Progenitor cell of endocrine pancreas (in vitro differentiated cells): Measurements from ENCODE around the gene MICB. TPM values are rescaled to one million over a fixed set of nuclear protein-coding genes. Genes with fewer than 3 reads are reported as not detected.

Experiments used
- DNase-seq: peaks from one replicate; pipeline ENCODE4 v3.0.0; 2021; ENCODE audit warnings: low spot score; ENCODE audit not compliant: unreplicated experiment
- H3K27ac Mint-ChIP-seq: 2 replicates; pipeline ENCODE4 v1.8.0; 2021; ENCODE audit warnings: mild to moderate bottlenecking, moderate library complexity, mixed read lengths
- H3K27me3 Mint-ChIP-seq: 2 replicates; pipeline ENCODE4 v1.8.0; 2021; ENCODE audit warnings: mixed read lengths
- H3K36me3 Mint-ChIP-seq: 2 replicates; pipeline ENCODE4 v1.8.0; 2022; ENCODE audit warnings: mixed read lengths; ENCODE audit not compliant: insufficient read depth
- H3K4me1 Mint-ChIP-seq: 2 replicates; pipeline ENCODE4 v1.8.0; 2021; ENCODE audit warnings: low read depth, mixed read lengths
- H3K4me3 Mint-ChIP-seq: 2 replicates; pipeline ENCODE4 v1.8.0; 2021; ENCODE audit warnings: low read depth, mild to moderate bottlenecking, moderate library complexity, mixed read lengths
- H3K9me3 Mint-ChIP-seq: 2 replicates; pipeline ENCODE4 v1.8.0; 2021; ENCODE audit warnings: low read depth, mixed read lengths
- total RNA-seq: library from RNA; stranded (reverse); gene quantifications from 2 replicates; pipeline ENCODE4 v1.2.1, GENCODE V29; 2021
- TF ChIP-seq, protein P1 (sequence below): fragments of 200-600 bp; sonication (generic); IDR thresholded peaks from one replicate; pipeline ENCODE4 v1.5.0; 2021; ENCODE audit warnings: antibody characterized with exemption, mild to moderate bottlenecking; ENCODE audit not compliant: unreplicated experiment

MICB gene
- total RNA-seq, 1 donor from 2014 or later = 0.43 TPM

DNA sequence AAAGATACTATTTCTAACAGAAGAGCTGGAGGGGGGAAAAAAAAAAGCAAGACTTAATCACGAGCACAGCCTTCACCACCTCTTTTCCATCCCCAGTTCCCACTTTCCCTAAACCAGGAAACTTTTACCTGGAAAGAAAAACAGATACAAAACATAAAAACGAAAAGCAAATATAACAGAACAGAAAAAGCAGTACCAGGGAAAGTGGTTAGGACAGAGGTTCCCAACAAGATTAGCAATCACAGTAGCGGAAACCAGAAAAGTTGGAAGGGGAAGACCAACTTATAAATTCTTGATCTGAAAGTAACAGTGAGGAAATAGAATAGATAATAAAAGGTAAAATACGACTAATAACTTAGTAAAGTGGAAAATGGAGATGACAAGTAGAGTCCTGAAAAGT lies 42.7 kb downstream of the MICB start:
- peak overlapping the region; percentile 99 for H3K4me3 Mint-ChIP-seq
- H3K9me3 Mint-ChIP-seq = no peaks in the 10 kb centered on the region
- H3K4me1 Mint-ChIP-seq = peaks cover 32% of the 10 kb centered on the region
- H3K36me3 Mint-ChIP-seq = peaks cover 41% of the 10 kb centered on the region
- no peak for DNase-seq
- H3K27me3 Mint-ChIP-seq = no peaks in the 10 kb centered on the region
- peak overlapping the region; percentile 98 for H3K27ac Mint-ChIP-seq
- TF ChIP-seq, protein P1, sequence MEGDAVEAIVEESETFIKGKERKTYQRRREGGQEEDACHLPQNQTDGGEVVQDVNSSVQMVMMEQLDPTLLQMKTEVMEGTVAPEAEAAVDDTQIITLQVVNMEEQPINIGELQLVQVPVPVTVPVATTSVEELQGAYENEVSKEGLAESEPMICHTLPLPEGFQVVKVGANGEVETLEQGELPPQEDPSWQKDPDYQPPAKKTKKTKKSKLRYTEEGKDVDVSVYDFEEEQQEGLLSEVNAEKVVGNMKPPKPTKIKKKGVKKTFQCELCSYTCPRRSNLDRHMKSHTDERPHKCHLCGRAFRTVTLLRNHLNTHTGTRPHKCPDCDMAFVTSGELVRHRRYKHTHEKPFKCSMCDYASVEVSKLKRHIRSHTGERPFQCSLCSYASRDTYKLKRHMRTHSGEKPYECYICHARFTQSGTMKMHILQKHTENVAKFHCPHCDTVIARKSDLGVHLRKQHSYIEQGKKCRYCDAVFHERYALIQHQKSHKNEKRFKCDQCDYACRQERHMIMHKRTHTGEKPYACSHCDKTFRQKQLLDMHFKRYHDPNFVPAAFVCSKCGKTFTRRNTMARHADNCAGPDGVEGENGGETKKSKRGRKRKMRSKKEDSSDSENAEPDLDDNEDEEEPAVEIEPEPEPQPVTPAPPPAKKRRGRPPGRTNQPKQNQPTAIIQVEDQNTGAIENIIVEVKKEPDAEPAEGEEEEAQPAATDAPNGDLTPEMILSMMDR = no peak

DNA sequence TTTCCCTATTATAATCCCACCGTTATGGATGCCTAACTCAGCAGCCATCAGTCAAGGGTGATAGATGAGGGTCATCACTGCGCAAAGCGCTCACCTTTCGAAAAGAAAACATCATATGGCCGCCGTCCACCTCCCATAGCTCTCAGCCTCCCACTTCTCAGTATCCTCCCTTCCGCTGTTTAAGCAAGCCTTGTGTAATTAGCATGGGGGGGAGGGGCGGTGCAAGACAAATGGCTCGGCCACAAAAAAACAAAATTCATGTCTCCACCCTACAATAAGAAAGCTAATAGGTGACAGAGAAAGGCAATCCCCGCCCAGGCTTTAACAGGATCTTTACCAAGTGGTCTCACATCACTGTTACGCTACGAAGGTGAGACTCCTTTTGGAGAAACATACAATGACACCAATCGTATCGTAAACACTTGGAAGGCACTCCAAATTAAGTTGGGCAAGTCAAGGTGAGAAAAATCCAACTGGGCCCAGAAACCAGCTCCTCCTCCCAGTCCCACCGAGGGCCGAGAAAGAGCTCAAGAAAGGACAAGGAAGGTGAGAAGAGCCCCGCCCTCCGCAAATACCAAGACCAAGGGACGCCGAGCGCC lies 43.2 kb downstream of the MICB start:
- no peak for DNase-seq
- TF ChIP-seq, protein P1 = no peak
- Mint-ChIP-seq H3K27me3 (no peaks in the 10 kb centered on the region), H3K4me3 (peak overlapping the region; percentile 99), H3K9me3 (no peaks in the 10 kb centered on the region), H3K27ac (peak overlapping the region; percentile 98), H3K36me3 (peaks cover 36% of the 10 kb centered on the region), H3K4me1 (peaks cover 32% of the 10 kb centered on the region)

DNA sequence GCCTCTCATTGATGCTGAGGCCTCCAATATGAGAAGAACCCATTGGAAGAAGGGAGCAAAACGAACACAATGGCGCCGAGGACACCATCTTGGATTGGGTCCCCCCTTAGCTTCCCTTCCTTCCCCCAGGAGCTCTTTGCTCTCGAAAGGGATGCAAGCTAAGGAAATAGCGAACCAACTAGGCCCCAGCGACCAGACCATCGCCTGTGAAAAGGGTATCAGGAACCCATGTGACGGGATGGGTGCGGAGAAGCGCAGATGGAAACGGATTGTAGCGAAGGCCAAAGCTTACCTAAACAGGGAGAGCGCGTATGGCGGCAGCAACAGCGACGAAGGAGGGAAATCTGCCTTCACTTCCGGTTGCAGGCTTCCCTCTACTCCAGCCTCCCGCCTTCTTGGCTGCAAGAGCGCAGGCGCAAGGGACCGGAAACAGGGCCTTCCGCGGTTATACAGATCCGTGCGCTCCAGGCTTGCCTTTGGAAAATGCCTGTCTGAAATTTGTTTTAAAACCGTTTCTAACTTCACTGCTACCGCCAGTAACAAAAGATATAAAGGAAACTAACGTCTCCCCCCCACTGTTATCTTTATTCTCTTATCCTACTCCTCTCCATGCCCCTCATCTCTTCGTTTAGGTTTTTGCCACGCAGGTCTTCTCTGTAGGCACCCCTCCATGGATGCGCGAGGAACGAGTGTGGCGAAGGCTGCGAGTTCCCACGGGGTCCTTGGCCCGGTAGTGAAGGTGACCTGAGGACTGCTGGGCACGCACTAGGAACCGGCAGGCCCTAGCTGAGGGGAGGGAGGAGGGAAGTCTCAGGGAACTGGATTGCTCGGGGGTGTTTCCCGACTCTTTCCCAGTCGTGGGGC lies 43.9 kb downstream of the MICB start, which contains the start of gene DDX39B:
Gene DDX39B (minus strand): TSS at position 346 of the 864 bp plus-strand sequence. CDS start 1,471 bp downstream, outside the sequence.
- H3K36me3 Mint-ChIP-seq = peaks cover 30% of the 10 kb centered on the region
- peak; percentile 84 for DNase-seq
- H3K9me3 Mint-ChIP-seq = no peaks in the 10 kb centered on the region
- H3K4me1 Mint-ChIP-seq = peaks cover 35% of the 10 kb centered on the region
- peak within 1 kb of the TSS; percentile 99 for H3K4me3 Mint-ChIP-seq
- TF ChIP-seq, protein P1 = no peak
- no peaks in the 10 kb centered on the region for H3K27me3 Mint-ChIP-seq
- H3K27ac Mint-ChIP-seq = peak within 1 kb of the TSS; percentile 98

DNA sequence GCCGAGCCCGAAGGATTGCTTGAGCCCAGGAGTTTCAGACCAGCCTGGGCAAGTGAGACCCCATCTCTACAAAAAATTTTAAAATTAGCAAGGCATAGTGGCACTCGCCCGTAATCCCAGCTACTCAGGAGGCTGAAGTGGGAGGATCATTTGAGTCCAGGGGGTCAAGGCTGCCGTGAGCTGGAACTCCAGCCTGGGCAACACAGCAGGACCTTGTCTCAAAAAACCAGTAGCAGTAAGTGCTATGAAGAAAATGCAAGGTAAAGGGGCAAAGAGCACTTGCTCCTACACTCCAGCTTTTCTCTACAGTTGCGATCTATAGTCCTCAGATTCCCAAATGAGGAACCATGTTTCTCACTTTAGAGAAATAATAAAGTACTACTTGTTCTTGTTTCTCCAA lies 45.7 kb downstream of the MICB start:
- Mint-ChIP-seq H3K36me3 (peaks cover 22% of the 10 kb centered on the region), H3K27me3 (no peaks in the 10 kb centered on the region), H3K4me1 (peaks cover 40% of the 10 kb centered on the region), H3K9me3 (no peaks in the 10 kb centered on the region), H3K27ac (no peak overlapping the region), H3K4me3 (peak overlapping the region; percentile 99)
- TF ChIP-seq, protein P1 = no peak
- no peak for DNase-seq

DNA sequence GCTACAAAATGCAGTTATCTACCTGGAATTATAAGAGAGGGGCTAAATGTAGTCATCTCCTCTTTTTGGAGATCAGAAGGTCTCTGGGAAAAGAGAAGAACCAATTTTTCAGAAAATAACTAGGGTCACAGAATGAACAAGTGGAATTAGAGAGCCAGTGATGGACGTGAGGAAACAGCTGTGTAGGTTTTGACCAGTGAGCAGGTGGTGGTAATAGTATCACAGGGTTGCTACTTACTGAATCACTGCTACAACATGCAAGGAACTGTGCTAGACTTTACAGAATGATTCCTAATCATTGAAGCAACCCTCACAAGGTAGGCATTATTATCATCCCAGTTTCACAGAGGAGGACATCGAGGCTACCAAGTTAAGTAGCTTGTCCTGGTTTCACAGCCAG lies 46.7 kb downstream of the MICB start:
- peaks cover 31% of the 10 kb centered on the region for H3K4me1 Mint-ChIP-seq
- no peak overlapping the region for H3K27ac Mint-ChIP-seq
- H3K4me3 Mint-ChIP-seq = no peak overlapping the region
- no peaks in the 10 kb centered on the region for H3K27me3 Mint-ChIP-seq
- peaks cover 14% of the 10 kb centered on the region for H3K36me3 Mint-ChIP-seq
- TF ChIP-seq, protein P1 = no peak
- no peaks in the 10 kb centered on the region for H3K9me3 Mint-ChIP-seq
- no peak for DNase-seq
